AG04449 (cell line): ENCODE data around the gene NTF3.

ENCODE experiments used
- CTCF ChIA-PET: fragments of 350-600 bp; formaldehyde crosslinking; extraction: SDS; loops from one replicate; lab custom pipeline; 2021; ENCODE audit warnings: antibody characterized with exemption; lab: Yijun Ruan, JAX
- POLR2A ChIA-PET: fragments of 400-600, 350-600 bp; formaldehyde crosslinking; extraction: SDS; loops from one replicate; lab custom pipeline; 2020; ENCODE audit warnings: antibody characterized with exemption, inconsistent platforms; lab: Yijun Ruan, JAX
- DNase-seq: peaks from one replicate; pipeline ENCODE4 v3.0.0-alpha.2; 2010; ENCODE audit warnings: low read depth, low spot score
- H3K4me3 ChIP-seq: 2 replicates; pipeline ENCODE4 v1.5.1; 2011; ENCODE audit warnings: low read depth, mild to moderate bottlenecking, control low read depth, low read length
- TF ChIP-seq, protein P1 (sequence below): IDR thresholded peaks from one replicate; pipeline ENCODE4 v1.5.1; 2011; ENCODE audit warnings: mild to moderate bottlenecking, moderate library complexity, low read length, control low read depth, inconsistent platforms; ENCODE audit not compliant: insufficient read depth; ENCODE audit errors: missing control alignments

Gene NTF3

GRCh38 chr12:5444520-5444919 is 12.6 kb downstream of the NTF3 start:
- DNase-seq: no peak
- no peak overlapping the region for H3K4me3 ChIP-seq
- CTCF ChIA-PET: interaction anchor here (1.6 to 8.4 kb wide), 5 partner anchors 11 to 423 kb away, joined by 5 to 72 read pairs (median 8); no protein-coding TSS in a partner anchor
- POLR2A ChIA-PET: interaction anchor here (1.3 kb wide), 1 partner anchor 12 kb away, joined by 5 read pairs; no protein-coding TSS in a partner anchor
- TF ChIP-seq, protein P1, sequence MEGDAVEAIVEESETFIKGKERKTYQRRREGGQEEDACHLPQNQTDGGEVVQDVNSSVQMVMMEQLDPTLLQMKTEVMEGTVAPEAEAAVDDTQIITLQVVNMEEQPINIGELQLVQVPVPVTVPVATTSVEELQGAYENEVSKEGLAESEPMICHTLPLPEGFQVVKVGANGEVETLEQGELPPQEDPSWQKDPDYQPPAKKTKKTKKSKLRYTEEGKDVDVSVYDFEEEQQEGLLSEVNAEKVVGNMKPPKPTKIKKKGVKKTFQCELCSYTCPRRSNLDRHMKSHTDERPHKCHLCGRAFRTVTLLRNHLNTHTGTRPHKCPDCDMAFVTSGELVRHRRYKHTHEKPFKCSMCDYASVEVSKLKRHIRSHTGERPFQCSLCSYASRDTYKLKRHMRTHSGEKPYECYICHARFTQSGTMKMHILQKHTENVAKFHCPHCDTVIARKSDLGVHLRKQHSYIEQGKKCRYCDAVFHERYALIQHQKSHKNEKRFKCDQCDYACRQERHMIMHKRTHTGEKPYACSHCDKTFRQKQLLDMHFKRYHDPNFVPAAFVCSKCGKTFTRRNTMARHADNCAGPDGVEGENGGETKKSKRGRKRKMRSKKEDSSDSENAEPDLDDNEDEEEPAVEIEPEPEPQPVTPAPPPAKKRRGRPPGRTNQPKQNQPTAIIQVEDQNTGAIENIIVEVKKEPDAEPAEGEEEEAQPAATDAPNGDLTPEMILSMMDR: no peak

DNA sequence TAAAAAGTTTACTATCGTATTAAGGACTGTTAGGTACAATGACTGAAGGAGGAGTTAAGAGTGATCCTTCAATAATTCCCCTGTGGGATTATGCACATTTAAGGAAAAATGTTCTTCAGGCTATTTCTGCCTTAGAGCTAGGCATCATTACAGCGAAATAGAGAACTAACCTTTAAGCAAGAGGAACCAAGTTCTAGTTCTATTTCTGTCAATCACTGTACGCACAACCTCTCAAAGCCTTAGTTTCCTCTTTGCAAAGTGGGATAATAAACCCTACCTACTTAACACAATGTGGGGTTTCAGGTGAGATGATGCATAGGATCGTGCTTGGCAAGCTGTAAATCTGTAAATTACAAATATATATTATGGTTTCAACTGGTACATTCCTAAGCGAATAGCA is 15.4 kb downstream of the NTF3 start:
- TF ChIP-seq, protein P1: no peak
- no peak overlapping the region for H3K4me3 ChIP-seq
- POLR2A ChIA-PET: no interaction called here
- no peak for DNase-seq
- CTCF ChIA-PET: interaction anchor here (1.0 to 2.1 kb wide), 4 partner anchors 9 to 275 kb away, joined by 3 to 5 read pairs (median 4); no protein-coding TSS in a partner anchor

- POLR2A ChIA-PET: no interaction called here
Measured at GRCh38 chr12:5451251-5451650, 19.3 kb downstream of the NTF3 start.

DNA sequence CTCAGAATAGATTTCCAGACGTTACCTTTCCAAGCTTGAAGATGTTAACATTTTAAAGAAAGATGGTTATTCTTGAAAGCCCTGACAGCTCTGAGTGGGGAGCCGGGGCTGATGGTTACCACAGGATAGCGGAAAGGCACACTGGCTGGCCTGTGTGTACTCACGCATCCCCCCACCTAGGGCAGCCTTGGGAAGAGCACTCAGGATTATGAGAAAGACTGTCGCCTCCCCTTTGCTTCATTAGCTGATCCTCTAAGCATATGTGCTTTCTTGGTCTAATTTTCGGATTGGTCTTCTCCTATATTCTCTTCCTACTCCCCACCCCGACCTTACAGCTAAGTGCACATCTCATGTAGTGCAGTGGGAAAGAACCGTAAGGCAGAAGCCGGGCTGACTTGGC is 20.7 kb downstream of the NTF3 start:
- TF ChIP-seq, protein P1: no peak
- CTCF ChIA-PET: interaction anchor here (2.3 to 6.3 kb wide), 3 partner anchors 10 to 24 kb away, joined by 9 to 48 read pairs (median 11); no protein-coding TSS in a partner anchor

More at GRCh38 chr12:5451251-5451650, 19.3 kb downstream of the NTF3 start:
- TF ChIP-seq, protein P1: no peak
- CTCF ChIA-PET: interaction anchor here (0.8 to 4.0 kb wide), 3 partner anchors 9 to 23 kb away, joined by 3 to 12 read pairs (median 9); no protein-coding TSS in a partner anchor
- DNase-seq: no peak
- no peak overlapping the region for H3K4me3 ChIP-seq

DNA sequence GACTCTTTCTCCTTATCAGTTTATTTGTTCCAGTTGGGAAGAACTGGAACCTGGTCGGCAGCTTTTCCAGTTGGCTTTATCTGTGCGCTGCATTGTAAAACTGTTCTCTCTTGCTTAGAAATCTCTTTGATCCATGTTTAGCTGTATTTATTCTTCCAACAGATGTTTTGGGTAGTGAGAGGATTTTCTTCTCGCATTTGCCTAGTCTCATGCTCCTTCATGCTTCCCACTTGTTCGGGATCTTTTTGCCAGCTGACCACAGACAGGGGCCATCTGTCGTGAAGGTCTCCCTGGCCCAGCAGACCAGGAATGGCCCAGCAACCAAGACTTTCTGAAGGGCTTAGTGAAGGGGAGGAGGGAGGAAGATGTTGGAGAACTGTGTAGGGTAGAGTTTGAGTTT is 21.6 kb downstream of the NTF3 start:
- CTCF ChIA-PET: interaction anchor here (0.7 to 6.3 kb wide), 6 partner anchors 11 to 370 kb away, joined by 3 to 48 read pairs (median 6); no protein-coding TSS in a partner anchor
- DNase-seq: no peak
- no peak overlapping the region for H3K4me3 ChIP-seq
- POLR2A ChIA-PET: no interaction called here
- TF ChIP-seq, protein P1: no peak

More for the DNA sequence above, 20.7 kb downstream of the NTF3 start:
- H3K4me3 ChIP-seq: no peak overlapping the region
- DNase-seq: no peak
- POLR2A ChIA-PET: interaction anchor here (0.6 kb wide), 1 partner anchor 343 kb away, joined by 3 read pairs; no protein-coding TSS in a partner anchor

DNA sequence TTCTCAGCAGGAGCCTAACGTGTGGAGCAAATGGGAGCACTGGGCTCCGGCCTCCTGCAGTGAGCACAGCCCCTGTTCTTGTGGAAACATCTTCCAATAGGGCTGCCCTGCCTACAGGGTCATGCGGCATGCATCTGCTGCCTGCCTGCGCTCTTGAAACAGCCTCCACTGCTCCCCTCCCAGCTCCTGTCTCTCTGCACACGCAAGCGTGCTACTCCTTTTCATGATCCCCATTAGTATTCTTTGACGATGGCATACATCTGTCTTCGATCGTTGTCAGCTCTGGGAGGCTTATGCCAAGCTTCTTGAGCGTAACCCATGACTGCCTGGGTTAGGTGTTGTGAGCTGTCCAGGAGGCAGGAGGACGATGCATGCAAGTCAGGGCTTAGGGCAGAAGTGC is 23.1 kb downstream of the NTF3 start:
- DNase-seq: no peak
- POLR2A ChIA-PET: no interaction called here
- TF ChIP-seq, protein P1: no peak
- CTCF ChIA-PET: interaction anchor here (1.1 to 6.3 kb wide), 2 partner anchors 12 to 27 kb away, joined by 5 to 48 read pairs; no protein-coding TSS in a partner anchor
- no peak overlapping the region for H3K4me3 ChIP-seq
